Measurements from ENCODE around the gene ADGRD1. TPM values are rescaled to one million over a fixed set of nuclear protein-coding genes. Genes with fewer than 3 reads are reported as not detected.

The ADGRD1 gene
- polyA plus RNA-seq, 3 donors = 4.7 to 17.9 (median 4.9) TPM

GRCh38 chr12:130956456-130957303, 3.0 kb downstream of the ADGRD1 start:
- peaks cover 36 to 42% of the 10 kb centered on the region in 2 donors for H3K4me1 ChIP-seq (ENCODE audit: control insufficient read depth in 1 of 2, insufficient read depth in 2 of 2, low read length in 2 of 2)
- H3K4me3 ChIP-seq (replicated peaks in 1 of 3; ENCODE audit: low read depth in 2 of 3, low read length in 3 of 3) = no peak overlapping the region
- DNase-seq = no peak
- intact Hi-C loops (cut with micrococcal nuclease) = no loop called here
- H3K27me3 ChIP-seq (ENCODE audit: control insufficient read depth in 2 of 2, insufficient read depth in 2 of 2, low read length in 2 of 2) = no peaks in the 10 kb centered on the region
- no peak overlapping the region for H3K4me2 ChIP-seq (replicated peaks; ENCODE audit: extremely low read depth, low read length, poor library complexity, severe bottlenecking)
- Mint-ChIP-seq H3K4me1 (peaks cover 43% of the 10 kb centered on the region), H3K27ac (no peak overlapping the region), H3K27me3 (ENCODE audit: low read depth in 3 of 3) (peaks cover 0 to 11% (median 4%) of the 10 kb centered on the region in 3 donors), H3K4me3 (no peak overlapping the region), H3K36me3 (peaks cover 13 to 20% of the 10 kb centered on the region in 2 donors), H3K9me3 (peaks cover 0 to 3% (median 0%) of the 10 kb centered on the region in 7 donors)
- TF ChIP-seq, protein P1, sequence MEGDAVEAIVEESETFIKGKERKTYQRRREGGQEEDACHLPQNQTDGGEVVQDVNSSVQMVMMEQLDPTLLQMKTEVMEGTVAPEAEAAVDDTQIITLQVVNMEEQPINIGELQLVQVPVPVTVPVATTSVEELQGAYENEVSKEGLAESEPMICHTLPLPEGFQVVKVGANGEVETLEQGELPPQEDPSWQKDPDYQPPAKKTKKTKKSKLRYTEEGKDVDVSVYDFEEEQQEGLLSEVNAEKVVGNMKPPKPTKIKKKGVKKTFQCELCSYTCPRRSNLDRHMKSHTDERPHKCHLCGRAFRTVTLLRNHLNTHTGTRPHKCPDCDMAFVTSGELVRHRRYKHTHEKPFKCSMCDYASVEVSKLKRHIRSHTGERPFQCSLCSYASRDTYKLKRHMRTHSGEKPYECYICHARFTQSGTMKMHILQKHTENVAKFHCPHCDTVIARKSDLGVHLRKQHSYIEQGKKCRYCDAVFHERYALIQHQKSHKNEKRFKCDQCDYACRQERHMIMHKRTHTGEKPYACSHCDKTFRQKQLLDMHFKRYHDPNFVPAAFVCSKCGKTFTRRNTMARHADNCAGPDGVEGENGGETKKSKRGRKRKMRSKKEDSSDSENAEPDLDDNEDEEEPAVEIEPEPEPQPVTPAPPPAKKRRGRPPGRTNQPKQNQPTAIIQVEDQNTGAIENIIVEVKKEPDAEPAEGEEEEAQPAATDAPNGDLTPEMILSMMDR (IDR thresholded peaks at IDR 0.05) = no peak
- 97% methylated on average over 14 of the region's 14 CpGs for WGBS (ENCODE audit: insufficient coverage)
- no peaks in the 10 kb centered on the region for H4K20me1 ChIP-seq (ENCODE audit: insufficient read depth, low read length)
- H2AFZ ChIP-seq (ENCODE audit: insufficient read depth, low read depth, low read length, poor library complexity, severe bottlenecking) = no peak overlapping the region
- H3K9me3 ChIP-seq (replicated peaks in 1 of 2; ENCODE audit: control insufficient read depth in 1 of 2, insufficient read depth in 1 of 2, low read length in 2 of 2) = no peaks in the 10 kb centered on the region
- H3K27ac ChIP-seq (ENCODE audit: low read depth in 1 of 2, low read length in 2 of 2) = no peak overlapping the region
- H3K9ac ChIP-seq (ENCODE audit: insufficient read depth, low read length, poor library complexity, severe bottlenecking) = no peak overlapping the region
- peaks cover 5% of the 10 kb centered on the region for H3K79me2 ChIP-seq (ENCODE audit: insufficient read depth, low read length)
- H3K36me3 ChIP-seq (replicated peaks in 1 of 2; ENCODE audit: control insufficient read depth in 1 of 2, insufficient read depth in 2 of 2, low read length in 2 of 2) = no peaks in the 10 kb centered on the region

DNA sequence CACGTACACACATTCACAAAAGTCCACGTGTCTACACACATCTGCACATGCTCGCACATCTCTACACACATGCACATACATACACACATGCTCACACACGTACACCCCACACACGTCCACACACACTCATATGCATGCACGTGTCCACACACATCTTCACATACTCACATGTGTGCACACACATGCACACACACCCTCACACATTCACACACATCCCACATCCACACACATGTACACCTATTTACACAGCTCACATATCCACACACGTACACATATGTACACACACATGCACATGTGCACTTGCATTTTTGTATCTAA, 3.6 kb downstream of the ADGRD1 start:
- H3K9me3 Mint-ChIP-seq = peaks cover 0 to 3% (median 0%) of the 10 kb centered on the region in 7 donors
- H3K36me3 ChIP-seq (replicated peaks in 1 of 2; ENCODE audit: control insufficient read depth in 1 of 2, insufficient read depth in 2 of 2, low read length in 2 of 2) = no peaks in the 10 kb centered on the region
- peaks cover 36 to 42% of the 10 kb centered on the region in 2 donors for H3K4me1 ChIP-seq (ENCODE audit: control insufficient read depth in 1 of 2, insufficient read depth in 2 of 2, low read length in 2 of 2)
- no peak overlapping the region for H3K4me3 ChIP-seq (replicated peaks in 1 of 3; ENCODE audit: low read depth in 2 of 3, low read length in 3 of 3)
- H3K27ac Mint-ChIP-seq = no peak overlapping the region
- no peaks in the 10 kb centered on the region for H4K20me1 ChIP-seq (ENCODE audit: insufficient read depth, low read length)
- peaks cover 0 to 14% (median 6%) of the 10 kb centered on the region in 3 donors for H3K27me3 Mint-ChIP-seq (ENCODE audit: low read depth in 3 of 3)
- 91% methylated on average over 6 of the region's 7 CpGs for WGBS (ENCODE audit: insufficient coverage)
- H3K79me2 ChIP-seq (ENCODE audit: insufficient read depth, low read length) = peaks cover 5% of the 10 kb centered on the region
- no peaks in the 10 kb centered on the region for H3K27me3 ChIP-seq (ENCODE audit: control insufficient read depth in 2 of 2, insufficient read depth in 2 of 2, low read length in 2 of 2)
- no peak overlapping the region for H3K4me3 Mint-ChIP-seq
- peaks cover 40% of the 10 kb centered on the region for H3K4me1 Mint-ChIP-seq
- no peak overlapping the region for H3K9ac ChIP-seq (ENCODE audit: insufficient read depth, low read length, poor library complexity, severe bottlenecking)
- H2AFZ ChIP-seq (ENCODE audit: insufficient read depth, low read depth, low read length, poor library complexity, severe bottlenecking) = no peak overlapping the region
- no peak overlapping the region for H3K4me2 ChIP-seq (replicated peaks; ENCODE audit: extremely low read depth, low read length, poor library complexity, severe bottlenecking)
- H3K9me3 ChIP-seq (replicated peaks in 1 of 2; ENCODE audit: control insufficient read depth in 1 of 2, insufficient read depth in 1 of 2, low read length in 2 of 2) = no peaks in the 10 kb centered on the region
- DNase-seq = no peak
- TF ChIP-seq, protein P1 (IDR thresholded peaks at IDR 0.05) = no peak
- peaks cover 17 to 25% of the 10 kb centered on the region in 2 donors for H3K36me3 Mint-ChIP-seq
- H3K27ac ChIP-seq (ENCODE audit: low read depth in 1 of 2, low read length in 2 of 2) = no peak overlapping the region
- intact Hi-C loops (cut with micrococcal nuclease) = no loop called here
